GM12873 (cell line): ENCODE measurements around the gene MFSD2A.

Source experiments
- TF ChIP-seq, protein P1 (sequence below): IDR thresholded peaks from 2 replicates; pipeline ENCODE4 v1.5.1; 2012; ENCODE audit warnings: low read depth, mild to moderate bottlenecking, moderate library complexity, low read length, control low read depth; ENCODE audit not compliant: insufficient read depth; ENCODE audit errors: missing control alignments

Gene MFSD2A

DNA sequence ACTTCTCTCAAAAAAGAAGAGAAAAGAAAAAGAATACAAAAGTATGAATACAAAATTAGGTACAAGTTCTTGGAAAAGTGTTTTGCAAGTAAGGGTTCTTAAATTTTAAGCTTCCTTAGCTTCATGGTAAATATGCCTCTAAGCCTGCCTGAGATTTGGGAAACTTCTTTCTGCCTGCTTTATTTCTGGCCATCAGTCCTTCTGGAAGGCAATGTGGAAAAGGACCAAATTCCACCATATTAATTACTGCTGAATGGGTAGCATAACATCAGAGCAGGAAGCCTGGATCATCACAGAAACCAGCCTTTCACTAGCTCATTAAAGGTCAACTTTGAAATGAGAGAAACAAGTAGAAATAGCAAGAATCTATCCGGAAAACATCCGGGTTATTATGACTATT, 46.5 kb downstream of the MFSD2A start:
- TF ChIP-seq, protein P1, sequence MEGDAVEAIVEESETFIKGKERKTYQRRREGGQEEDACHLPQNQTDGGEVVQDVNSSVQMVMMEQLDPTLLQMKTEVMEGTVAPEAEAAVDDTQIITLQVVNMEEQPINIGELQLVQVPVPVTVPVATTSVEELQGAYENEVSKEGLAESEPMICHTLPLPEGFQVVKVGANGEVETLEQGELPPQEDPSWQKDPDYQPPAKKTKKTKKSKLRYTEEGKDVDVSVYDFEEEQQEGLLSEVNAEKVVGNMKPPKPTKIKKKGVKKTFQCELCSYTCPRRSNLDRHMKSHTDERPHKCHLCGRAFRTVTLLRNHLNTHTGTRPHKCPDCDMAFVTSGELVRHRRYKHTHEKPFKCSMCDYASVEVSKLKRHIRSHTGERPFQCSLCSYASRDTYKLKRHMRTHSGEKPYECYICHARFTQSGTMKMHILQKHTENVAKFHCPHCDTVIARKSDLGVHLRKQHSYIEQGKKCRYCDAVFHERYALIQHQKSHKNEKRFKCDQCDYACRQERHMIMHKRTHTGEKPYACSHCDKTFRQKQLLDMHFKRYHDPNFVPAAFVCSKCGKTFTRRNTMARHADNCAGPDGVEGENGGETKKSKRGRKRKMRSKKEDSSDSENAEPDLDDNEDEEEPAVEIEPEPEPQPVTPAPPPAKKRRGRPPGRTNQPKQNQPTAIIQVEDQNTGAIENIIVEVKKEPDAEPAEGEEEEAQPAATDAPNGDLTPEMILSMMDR, result no peak

DNA sequence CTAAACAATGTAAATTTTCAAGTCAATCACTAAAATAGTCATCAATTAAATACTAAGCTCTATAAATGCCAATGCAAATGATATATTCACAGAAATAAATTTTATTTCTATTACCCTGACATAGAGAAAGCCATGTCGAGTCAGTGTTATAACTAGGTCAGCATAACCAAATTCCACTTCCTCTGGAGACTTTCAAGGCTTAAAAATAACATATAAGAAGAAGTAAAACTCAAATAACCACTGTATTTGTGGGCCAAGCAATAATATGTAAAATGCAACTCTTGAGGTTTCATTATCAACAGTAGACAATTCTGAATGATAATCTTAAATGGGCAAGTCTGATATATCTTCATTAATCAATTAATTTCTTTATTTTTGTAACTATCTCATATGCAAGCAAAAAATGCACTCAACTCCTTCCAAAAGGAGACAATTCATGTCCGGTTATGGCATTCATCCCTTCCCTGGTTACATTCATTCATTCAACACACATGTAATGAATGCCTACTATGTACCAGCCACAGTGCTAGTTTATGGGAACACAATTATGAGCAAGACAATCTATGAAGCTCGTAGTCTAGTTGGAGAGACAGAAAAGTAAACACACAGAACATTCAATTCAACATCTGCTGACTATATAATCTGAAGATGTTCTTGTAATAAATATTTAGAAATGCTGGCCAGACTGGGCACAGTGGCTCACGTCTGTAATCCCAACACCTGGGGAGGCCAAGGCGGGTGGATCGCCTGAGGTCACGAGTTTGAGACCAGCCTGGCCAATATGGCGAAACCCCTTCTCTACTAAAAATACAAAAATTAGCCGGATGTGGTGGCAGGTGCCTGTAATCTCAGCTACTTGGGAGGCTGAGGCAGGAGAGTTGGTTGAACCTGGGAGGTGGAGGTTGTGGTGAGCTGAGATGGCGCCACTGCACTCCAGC, 48.5 kb downstream of the MFSD2A start:
- TF ChIP-seq, protein P1, result no peak

DNA sequence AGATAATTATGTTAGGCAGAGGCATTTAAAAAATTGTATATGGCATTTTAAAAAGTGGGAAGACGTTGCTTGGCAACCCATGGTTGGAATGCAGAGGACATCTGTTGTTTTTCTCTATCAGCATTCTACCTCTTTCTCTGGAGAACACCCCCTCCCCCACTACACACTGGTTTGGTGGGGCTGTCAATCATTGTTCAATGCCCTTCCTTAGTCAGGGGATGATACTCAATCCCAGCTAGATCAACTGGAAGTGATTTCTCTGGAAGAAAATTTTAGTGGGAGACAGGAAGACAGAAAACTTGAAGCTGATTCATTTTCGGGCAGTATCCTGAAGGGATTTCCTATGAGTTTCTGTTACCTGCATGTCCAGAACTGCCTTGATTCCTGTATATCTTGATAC, 49.9 kb downstream of the MFSD2A start:
- TF ChIP-seq, protein P1, result no peak

DNA sequence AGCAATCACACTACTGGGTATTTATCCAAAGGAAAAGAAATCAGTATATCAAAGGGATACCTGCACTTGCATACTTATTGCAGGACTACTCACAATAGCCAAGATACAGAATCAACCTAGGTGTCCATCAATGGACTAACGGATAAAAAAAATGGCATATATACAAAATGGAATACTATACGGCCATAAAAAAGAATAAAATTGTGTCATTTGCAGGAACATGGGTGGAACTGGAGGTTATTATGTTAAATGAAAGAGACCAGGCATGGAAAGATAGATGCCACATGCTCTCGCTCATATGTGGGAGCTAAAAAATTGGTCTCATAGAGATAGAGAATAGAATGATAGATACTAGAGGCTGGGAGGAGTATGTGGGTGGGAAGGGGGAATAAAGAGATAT, 56.3 kb downstream of the MFSD2A start:
- TF ChIP-seq, protein P1, result no peak

DNA sequence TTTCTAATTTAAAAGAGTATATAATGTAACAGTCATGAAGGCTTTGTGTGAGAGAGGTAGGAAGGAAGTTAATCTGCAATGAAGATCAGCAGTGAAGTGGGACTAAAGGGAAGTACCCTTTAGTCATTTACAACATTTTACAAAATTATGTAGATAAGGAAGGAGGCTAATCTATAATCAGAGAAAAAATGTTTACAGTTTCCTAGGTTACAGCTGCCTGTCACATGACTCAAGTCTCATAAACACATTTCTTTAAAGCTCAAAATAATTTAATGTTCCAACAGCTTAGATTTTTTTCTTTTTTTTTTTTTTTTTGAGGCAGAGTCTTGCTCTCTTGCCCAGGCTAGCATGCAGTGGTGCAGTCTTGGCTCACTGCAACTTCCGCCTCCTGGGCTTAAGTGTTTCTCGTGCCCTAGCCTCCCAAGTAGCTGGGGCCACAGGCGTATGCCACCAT, 59.3 kb downstream of the MFSD2A start:
- TF ChIP-seq, protein P1, result no peak

DNA sequence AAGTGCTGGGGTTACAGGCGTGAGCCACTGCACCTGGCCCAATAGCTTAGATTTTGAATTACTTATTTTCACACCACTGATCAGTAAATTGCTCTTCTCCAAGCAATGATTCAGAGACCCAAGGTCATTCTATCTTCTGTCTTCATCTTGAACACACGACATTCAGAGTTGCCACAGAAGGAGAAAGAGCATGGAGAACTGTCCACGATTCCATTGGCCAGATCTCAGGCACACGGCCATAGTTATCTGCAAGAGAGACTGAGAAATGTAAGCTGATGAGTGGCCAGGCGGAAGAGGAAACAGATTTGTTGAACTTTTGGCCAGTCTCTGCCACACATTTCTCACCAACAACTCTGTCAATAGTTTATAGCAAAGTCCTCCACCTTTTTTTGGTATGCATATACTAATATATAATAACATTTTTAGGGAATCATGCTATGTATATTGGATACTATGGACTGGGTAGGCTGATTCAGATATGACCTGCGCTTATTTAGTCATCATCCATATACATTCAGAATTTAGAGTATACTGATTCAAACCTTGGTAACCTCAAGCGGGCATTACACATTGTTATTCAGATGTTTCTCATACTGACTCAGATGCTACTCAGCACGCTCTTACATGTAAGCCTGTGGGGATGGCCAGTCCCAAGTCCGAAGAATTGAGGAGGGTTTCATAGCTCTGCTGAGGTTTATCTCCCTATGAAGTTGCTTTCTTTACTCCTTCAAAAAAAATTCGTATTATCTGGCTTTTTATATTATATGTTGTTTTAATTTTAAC, 60.1 kb downstream of the MFSD2A start:
- TF ChIP-seq, protein P1, result no peak
